ENCODE results near the gene TMEM52.
A peak's percentile ranks its signal among the peaks of the same experiment; 100 is the strongest.

GRCh38 chr1:1891349-1892078 lies 27.6 kb downstream of the TMEM52 start:
- TF ChIP-seq FOXM1 (IDR thresholded peaks at IDR 0.05; ENCODE audit: low read depth) (no peak), MXI1 (IDR thresholded peaks at IDR 0.05; ENCODE audit: low read depth, low read length) (peak; percentile 13; the same call in 1 of the 2 replicates), RFX5 (IDR thresholded peaks at IDR 0.05; ENCODE audit: low read length) (no peak), EZH2phosphoT487 (IDR thresholded peaks at IDR 0.05; ENCODE audit: borderline replicate concordance, low read depth) (no peak), TAF1 (IDR thresholded peaks at IDR 0.05; ENCODE audit: borderline replicate concordance, low read depth, low read length) (no peak), USF2 (IDR thresholded peaks at IDR 0.05; ENCODE audit: borderline replicate concordance, low read depth, low read length) (no peak), GABPA (IDR thresholded peaks at IDR 0.05; ENCODE audit: low read depth) (no peak), POLR2AphosphoS5 (IDR thresholded peaks at IDR 0.05; ENCODE audit: low read depth, low read length) (peak; percentile 45; the same call in 1 of the 2 replicates), RCOR1 (IDR thresholded peaks at IDR 0.05; ENCODE audit: low read length) (no peak), YY1 (IDR thresholded peaks at IDR 0.05; ENCODE audit: low read depth) (no peak), RAD21 (IDR thresholded peaks at IDR 0.05; ENCODE audit: low read length) (no peak)
- TF ChIP-seq, protein P1, sequence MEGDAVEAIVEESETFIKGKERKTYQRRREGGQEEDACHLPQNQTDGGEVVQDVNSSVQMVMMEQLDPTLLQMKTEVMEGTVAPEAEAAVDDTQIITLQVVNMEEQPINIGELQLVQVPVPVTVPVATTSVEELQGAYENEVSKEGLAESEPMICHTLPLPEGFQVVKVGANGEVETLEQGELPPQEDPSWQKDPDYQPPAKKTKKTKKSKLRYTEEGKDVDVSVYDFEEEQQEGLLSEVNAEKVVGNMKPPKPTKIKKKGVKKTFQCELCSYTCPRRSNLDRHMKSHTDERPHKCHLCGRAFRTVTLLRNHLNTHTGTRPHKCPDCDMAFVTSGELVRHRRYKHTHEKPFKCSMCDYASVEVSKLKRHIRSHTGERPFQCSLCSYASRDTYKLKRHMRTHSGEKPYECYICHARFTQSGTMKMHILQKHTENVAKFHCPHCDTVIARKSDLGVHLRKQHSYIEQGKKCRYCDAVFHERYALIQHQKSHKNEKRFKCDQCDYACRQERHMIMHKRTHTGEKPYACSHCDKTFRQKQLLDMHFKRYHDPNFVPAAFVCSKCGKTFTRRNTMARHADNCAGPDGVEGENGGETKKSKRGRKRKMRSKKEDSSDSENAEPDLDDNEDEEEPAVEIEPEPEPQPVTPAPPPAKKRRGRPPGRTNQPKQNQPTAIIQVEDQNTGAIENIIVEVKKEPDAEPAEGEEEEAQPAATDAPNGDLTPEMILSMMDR (IDR thresholded peaks at IDR 0.05) = no peak
- TF ChIP-seq, protein P2, sequence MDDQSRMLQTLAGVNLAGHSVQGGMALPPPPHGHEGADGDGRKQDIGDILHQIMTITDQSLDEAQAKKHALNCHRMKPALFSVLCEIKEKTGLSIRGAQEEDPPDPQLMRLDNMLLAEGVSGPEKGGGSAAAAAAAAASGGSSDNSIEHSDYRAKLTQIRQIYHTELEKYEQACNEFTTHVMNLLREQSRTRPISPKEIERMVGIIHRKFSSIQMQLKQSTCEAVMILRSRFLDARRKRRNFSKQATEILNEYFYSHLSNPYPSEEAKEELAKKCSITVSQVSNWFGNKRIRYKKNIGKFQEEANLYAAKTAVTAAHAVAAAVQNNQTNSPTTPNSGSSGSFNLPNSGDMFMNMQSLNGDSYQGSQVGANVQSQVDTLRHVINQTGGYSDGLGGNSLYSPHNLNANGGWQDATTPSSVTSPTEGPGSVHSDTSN (IDR thresholded peaks at IDR 0.05) = no peak
- TF ChIP-seq, protein P3, sequence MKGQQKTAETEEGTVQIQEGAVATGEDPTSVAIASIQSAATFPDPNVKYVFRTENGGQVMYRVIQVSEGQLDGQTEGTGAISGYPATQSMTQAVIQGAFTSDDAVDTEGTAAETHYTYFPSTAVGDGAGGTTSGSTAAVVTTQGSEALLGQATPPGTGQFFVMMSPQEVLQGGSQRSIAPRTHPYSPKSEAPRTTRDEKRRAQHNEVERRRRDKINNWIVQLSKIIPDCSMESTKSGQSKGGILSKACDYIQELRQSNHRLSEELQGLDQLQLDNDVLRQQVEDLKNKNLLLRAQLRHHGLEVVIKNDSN (IDR thresholded peaks at IDR 0.05; ENCODE audit: borderline replicate concordance, low read depth) = no peak

Measured in SK-N-SH (cell line).